Subcutaneous adipose tissue (tissue), 4 donors: ENCODE data around the gene ZG16. TPM values are rescaled to one million over a fixed set of nuclear protein-coding genes. Genes with fewer than 3 reads are reported as not detected.

Source experiments
- CTCF ChIP-seq: fragments of 450-650 bp; IDR thresholded peaks from one replicate; pipeline ENCODE4 v1.5.1; 2016; ENCODE audit warnings: low read depth, mild to moderate bottlenecking, control low read depth, antibody characterized with exemption, moderate library complexity
- total RNA-seq, 4 donors: library from RNA; depleted of rRNA; stranded (reverse); fragments of >200 nt; gene quantifications; one replicate each; pipeline ENCODE4 v1.1.0, GENCODE V29; 2016

Gene ZG16
- total RNA-seq, 4 donors from 2014 or later: 0.17 to 0.75 TPM; not detected in 2

GRCh38 chr16:29810699-29811169, 32.7 kb downstream of the ZG16 start:
- TF ChIP-seq CTCF: no peak

- TF ChIP-seq CTCF: no peak
Measured at GRCh38 chr16:29811170-29811895, 33.3 kb downstream of the ZG16 start.

GRCh38 chr16:29811896-29812665, 34.0 kb downstream of the ZG16 start, which contains the start of gene PRRT2:
Gene PRRT2 (plus strand): TSS chr16:29812193. CDS start chr16:29813055, 862 bp downstream.
- TF ChIP-seq CTCF: no peak

GRCh38 chr16:29812754-29813643, 34.9 kb downstream of the ZG16 start:
- TF ChIP-seq CTCF: no peak

- TF ChIP-seq CTCF: no peak
Measured at GRCh38 chr16:29813644-29814562, 35.8 kb downstream of the ZG16 start.

- no peak for TF ChIP-seq CTCF
Measured at GRCh38 chr16:29814592-29814991, 36.5 kb downstream of the ZG16 start.
